NCI-H748 treated with DMSO at 0.1 percent for 48 hours (cell line): Measurements from ENCODE around the gene C1orf159.
"Not testable (repeated sequence)": the region's sequence is repeated elsewhere in the genome, so short reads cannot be mapped to it uniquely, and the experiment has no call there.

Source experiments
- DNase-seq: peaks from one replicate; lab custom pipeline; 2025; lab: John Stamatoyannopoulos, UW

The C1orf159 gene

DNA sequence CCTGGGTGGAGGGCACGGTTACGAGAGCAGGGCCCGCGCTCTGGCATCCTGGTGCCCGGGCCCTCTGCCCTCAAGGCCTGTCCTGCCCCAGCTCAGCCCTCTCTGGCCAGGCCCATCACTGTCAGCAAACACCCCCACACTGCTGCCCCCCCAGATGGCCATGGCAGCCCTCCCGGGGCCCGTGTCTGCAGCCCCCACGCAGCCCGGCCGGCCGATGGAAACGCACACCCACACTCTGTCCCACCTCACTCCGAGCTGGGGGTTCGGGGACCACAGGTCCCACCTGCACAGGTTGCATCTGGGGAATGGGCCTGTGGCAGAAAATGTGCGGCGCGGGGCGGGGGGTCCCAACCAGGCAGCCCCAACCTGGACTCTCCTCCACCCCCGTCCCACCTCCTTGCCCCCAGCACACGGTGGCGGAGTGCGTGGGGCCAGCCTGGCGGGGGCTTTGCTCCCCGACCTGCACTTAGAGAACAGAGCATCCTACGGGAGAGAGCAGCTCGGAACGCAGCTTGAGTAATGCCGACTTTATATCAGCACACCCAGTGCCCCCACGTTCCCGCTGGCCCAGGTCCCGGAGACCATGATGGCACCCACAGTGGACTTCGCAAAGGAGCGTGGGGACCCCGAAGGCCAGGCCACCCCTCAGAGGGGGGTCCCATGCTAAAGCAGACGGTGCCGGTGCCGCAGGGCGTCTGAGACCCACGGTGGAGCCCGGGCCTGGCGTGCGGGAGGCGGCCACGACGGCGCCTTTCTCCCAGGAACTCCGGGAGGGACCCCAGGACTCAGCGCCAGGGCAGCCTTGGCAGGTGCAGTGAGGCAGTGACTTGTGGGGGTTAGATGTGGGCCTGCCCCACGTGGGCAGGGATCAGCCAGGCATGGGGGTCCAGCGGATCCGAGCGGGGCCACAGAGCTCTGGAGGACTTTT is 34.3 kb downstream of the C1orf159 start:
- no peak for DNase-seq

DNA sequence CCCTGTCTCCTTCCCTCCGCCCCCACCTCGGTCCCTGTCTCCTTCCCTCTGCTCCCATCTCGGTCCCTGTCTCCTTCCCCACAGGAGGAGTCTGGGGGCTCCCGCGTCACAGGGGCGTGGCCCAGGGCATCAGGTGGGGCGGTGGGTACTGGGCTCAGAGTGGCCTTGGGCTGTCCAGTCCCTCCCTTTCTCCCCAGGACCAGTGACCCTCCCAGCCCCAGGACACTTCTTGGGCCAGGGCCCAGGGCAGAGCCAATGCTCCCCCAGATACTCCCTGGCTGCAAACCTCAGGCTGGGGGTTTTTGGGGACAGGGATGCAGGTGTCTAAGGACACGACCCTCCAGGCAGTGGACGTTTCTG is 35.0 kb downstream of the C1orf159 start:
- DNase-seq = no peak

- no peak for DNase-seq
Measured at GRCh38 chr1:1080122-1080757, 35.6 kb downstream of the C1orf159 start.

- DNase-seq = no peak
Measured at GRCh38 chr1:1079408-1080121, 36.3 kb downstream of the C1orf159 start.

GRCh38 chr1:1077396-1077795 is 38.5 kb downstream of the C1orf159 start:
- not testable (repeated sequence) for DNase-seq

GRCh38 chr1:1075148-1075935 is 40.5 kb downstream of the C1orf159 start:
- no peak for DNase-seq

- DNase-seq = no peak
Measured at GRCh38 chr1:1074631-1075147, 41.2 kb downstream of the C1orf159 start.

DNA sequence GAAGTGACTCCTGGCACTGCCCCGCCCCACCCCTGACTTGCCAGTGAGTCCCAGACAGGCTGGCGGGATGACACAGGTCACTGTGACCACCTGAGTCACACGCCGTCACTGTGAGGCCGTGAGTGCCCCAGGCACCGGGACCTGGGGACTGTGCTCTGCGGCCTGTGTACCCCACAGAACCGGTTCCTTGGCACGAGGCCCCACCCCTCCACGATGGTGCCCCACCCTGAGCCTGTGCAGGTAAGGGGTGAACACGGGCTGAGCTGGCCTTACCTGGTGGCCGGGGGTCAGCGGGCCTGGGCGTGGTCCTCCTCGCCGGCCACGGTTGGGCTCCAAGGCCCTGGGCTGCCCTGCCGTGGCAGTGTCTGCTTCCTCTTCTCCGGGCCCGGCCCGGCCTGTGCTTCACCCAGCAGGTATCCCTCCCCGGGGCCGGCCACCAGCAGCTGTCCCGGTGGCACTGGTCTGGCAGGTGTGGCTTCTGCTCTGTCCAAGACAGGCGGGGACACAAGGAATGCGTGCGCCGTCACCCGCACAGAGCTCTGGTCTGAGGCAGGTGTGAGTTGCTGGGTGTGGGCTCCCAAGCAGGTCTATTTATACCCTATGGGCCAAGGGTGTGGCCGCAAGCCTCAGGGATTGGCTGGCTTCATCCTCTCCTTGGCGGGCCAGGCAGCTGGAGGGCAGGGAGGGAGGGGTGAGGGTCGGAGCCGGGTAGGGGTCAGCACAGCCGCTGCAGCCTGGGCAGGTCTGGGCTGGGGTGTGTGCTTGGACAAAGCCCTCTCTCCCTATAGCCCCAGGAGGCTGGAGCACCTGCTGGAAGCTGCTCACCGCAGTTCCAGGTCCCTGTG is 41.9 kb downstream of the C1orf159 start, which contains the start of gene RNF223:
RNF223 (minus strand) TSS at position 564 of the 845 bp plus-strand sequence. CDS start 1,740 bp downstream, outside the sequence.
- DNase-seq = peak; percentile 29

DNA sequence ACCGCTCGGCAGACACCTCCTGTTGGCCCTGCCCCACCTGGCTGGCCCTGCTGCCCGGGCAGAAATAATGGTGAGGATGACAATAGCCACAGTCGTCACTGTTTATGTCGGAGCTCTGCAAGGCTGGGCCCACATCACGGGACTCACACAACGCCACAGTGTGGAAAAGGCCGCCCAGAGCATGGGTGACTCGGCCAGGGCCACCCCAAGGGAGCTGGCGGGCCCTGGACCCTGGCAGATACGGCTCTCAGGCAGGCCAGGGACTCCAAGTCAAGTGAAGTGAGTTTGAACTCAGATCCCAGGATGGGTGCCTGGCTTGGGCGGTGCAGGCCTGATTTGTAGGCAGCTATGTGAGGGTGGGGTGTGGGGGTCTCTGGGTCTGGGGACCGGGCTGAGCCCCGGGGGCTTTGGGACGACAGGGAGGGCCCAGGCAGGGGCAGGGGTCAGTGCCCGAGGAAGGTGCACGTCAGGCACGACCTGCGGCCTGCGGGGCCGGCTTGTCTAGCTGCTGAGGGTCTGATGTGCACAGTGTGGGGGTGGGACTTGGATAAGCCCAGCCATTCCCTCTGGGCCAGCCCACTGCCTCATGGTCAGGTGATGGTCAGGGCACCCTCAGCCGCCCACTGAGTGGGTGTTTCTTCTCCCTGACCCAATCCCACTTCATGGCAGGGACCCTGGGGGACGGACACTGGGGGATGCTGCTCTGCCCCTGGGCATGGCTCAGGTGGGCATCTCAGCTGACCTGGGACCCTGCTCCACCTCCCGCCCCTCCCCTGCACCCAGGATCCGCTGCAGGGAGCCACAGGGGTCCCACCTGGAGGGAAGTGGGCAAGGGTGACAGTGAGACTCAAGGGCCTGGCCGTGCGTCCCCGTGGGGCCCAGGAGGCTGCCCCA is 42.8 kb downstream of the C1orf159 start:
- no peak for DNase-seq

DNA sequence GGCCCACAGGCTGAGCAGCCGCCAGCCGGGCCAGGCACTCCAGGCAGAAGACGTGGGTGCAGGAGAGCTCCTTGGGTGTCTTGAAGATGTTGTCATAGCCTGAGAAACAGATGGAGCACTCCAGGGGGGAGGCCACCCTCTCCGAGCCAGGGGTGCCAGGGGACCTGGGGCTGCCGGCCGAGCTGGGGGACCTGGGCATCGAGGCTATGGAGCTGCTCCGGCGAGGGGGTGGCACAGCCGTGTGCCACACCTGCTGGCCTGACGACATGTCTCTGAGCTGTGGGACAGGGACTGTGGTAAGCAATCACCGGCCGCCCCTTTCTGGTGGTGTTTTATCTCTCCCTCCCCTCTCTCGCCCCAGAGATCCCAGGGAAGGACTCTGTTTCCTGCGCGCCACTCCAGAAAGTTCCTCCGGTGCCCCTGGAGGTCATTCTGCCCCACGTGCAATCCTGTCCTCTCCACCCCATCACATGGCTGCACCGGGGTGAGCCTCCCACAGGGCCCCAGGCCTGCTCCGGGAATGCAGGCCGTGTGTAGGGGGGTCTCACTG is 43.5 kb downstream of the C1orf159 start:
- no peak for DNase-seq

GRCh38 chr1:1071486-1072298 is 44.2 kb downstream of the C1orf159 start:
- DNase-seq = no peak

GRCh38 chr1:1069711-1070676 is 45.9 kb downstream of the C1orf159 start:
- DNase-seq = no peak

DNA sequence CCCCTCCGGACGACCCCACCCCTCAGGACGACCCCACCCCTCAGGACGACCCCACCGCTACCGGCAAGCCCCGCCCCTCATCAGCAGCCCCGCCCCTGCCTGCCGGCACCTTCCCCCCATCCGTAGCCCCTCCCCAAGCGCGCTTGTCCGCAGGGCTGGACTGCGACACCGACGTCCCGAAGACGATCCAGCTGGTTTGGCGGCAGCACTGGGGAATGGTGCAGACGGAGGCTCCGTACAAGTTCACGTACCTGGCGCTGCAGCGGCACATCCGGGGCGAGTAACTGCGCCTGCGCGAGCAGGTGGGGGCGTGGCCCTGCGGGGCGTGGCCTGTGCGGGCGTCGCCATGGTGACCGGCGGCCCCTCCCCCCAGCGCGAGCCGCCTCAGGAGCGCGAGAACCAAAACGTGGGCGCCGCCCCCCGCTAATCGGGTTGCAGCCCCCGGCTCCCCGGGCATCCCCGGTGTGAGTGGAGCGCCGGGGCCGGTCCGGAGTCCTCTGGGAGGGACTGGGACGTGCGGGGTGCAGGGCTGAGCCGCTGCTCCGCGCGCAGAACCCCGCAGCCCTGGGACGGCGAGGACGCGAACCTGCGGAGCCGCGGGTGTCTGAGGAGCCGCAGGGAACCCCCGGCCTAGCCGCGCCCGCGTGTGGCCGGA is 46.7 kb downstream of the C1orf159 start:
- peak; percentile 82 for DNase-seq

DNA sequence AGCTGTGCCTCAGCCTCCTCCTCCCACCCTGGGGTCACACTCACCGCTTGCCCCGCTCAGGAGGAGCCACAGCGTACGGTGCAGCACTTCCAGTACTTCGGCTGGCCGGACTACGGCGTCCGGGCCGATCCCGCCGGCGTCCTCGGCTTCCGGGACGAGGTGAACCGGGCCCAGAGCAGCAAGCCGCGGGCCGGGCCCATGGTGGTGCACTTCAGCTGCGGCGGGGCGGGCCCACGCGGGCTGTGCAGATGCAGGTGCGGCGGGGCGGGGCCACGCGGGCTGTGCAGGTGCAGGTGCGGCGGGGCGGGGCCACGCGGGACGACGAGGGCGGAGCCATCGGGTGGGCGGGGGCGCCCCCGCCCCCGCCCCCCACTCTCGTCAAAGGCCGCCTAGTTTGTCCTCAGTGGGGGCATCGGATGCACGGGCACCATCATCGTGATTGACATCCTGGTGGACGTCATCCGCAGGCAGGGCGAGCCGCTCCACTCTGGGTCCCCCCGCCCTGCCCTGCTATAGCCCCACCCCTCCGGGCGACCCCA is 47.3 kb downstream of the C1orf159 start:
- DNase-seq = peak; percentile 27

DNA sequence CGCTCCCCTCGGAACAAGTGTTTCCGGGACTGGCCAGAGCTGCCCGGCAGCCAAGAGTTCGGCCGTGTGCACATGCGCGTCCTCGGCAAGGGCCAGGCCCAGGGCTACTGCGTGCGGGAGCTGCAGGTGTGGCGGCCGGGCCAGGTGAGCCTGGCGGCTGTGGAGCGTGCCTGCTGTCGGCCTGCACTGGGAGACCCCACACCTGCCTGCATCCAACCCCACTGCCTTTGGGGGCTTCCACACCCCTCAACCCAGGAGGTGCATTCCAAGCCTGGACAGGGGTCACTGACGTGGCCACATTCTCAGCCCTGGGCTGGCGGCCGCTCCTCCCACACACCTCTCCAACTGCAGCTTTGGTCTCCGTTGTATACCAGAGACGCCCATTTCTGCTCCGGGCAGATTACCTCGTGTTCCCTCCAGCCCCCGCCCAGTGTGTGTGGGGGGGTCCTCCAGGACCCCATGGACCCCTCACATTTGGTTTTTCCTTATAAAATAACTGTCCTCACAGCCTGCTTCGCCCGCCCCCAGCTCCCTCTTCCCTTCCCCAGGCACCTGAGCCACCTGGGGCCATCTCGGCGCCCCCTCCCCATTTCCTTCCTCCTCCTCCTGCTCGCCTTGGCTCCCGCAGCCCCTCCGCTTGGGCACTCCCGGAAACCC is 47.9 kb downstream of the C1orf159 start:
- no peak for DNase-seq
